Caco-2 (cell line): ENCODE data around the gene DUSP23. TPM values are rescaled to one million over a fixed set of nuclear protein-coding genes. Genes with fewer than 3 reads are reported as not detected.

ENCODE experiments used
- BruUV-seq: library from RNA; stranded (reverse); fragments of 400-500 nt; replicated peaks from 2 replicates; lab custom pipeline; 2021; lab: Mats Ljungman, UMichigan
- CTCF ChIA-PET: fragments of 300-600 bp; sonication (Branson Sonifier 250); formaldehyde crosslinking; loops from one replicate; lab custom pipeline; 2022; ENCODE audit warnings: antibody characterized with exemption; lab: Charles Lee
- POLR2A ChIA-PET: fragments of 300-600 bp; sonication (Branson Sonifier 250); formaldehyde crosslinking; loops from one replicate; lab custom pipeline; 2022; ENCODE audit warnings: antibody characterized with exemption; lab: Charles Lee
- DNase-seq, 2 experiments: peaks; one replicate each; pipeline versions ENCODE4 v3.0.0 to v3.0.0-alpha.2; 2020 to 2022
- H3K27me3 ChIP-seq: replicated peaks from 2 replicates; pipeline ENCODE4 v1.6.0; 2011; ENCODE audit warnings: low read length; ENCODE audit not compliant: control insufficient read depth, insufficient read depth
- H3K36me3 ChIP-seq: 2 replicates; pipeline ENCODE4 v1.5.1; 2011; ENCODE audit warnings: low read length; ENCODE audit not compliant: control insufficient read depth, insufficient read depth
- H3K4me1 ChIP-seq: fragments of 250-450 bp; sonication (Bioruptor Pico); 2 replicates; pipeline ENCODE4 v1.5.1; 2020; ENCODE audit warnings: mild to moderate bottlenecking
- H3K4me3 ChIP-seq: 2 replicates; pipeline ENCODE4 v1.5.1; 2011; ENCODE audit warnings: low read depth, mild to moderate bottlenecking, control low read depth, low read length
- H3K9me3 ChIP-seq: fragments of 250-450 bp; sonication (Bioruptor Pico); 2 replicates; pipeline ENCODE4 v1.5.1; 2020; ENCODE audit warnings: mild to moderate bottlenecking, moderate library complexity
- H3K27ac Mint-ChIP-seq: one replicate; pipeline ENCODE4 v1.8.0; 2022; ENCODE audit warnings: mixed read lengths; ENCODE audit not compliant: unreplicated experiment
- H3K27me3 Mint-ChIP-seq: one replicate; pipeline ENCODE4 v1.8.0; 2022; ENCODE audit warnings: mixed read lengths; ENCODE audit not compliant: insufficient read depth, unreplicated experiment
- H3K36me3 Mint-ChIP-seq: one replicate; pipeline ENCODE4 v1.8.0; 2022; ENCODE audit warnings: mild to moderate bottlenecking, mixed read lengths; ENCODE audit not compliant: insufficient read depth, unreplicated experiment
- H3K4me1 Mint-ChIP-seq: one replicate; pipeline ENCODE4 v1.8.0; 2022; ENCODE audit warnings: low read depth, mixed read lengths; ENCODE audit not compliant: unreplicated experiment
- H3K4me3 Mint-ChIP-seq: one replicate; pipeline ENCODE4 v1.8.0; 2022; ENCODE audit warnings: mild to moderate bottlenecking, moderate library complexity, mixed read lengths; ENCODE audit not compliant: unreplicated experiment
- H3K9me3 Mint-ChIP-seq: one replicate; pipeline ENCODE4 v1.8.0; 2022; ENCODE audit warnings: mixed read lengths; ENCODE audit not compliant: unreplicated experiment
- intact Hi-C: fragments of 100-400 bp; cut with micrococcal nuclease; formaldehyde crosslinking; loops from one replicate; pipeline ENCODE4 v1.10.0; 2022; ENCODE audit not compliant: unreplicated experiment
- total RNA-seq: library from RNA; stranded (reverse); gene quantifications from 2 replicates; pipeline ENCODE4 v1.2.3, GENCODE V29; 2022
- TF ChIP-seq, protein P1 (sequence below), 2 experiments: fragments of 200-600 bp in 1 of 2; IDR thresholded peaks; 1 replicate in 1 of 2; 2 replicates in 1 of 2; pipeline versions ENCODE4 v1.5.1 to v1.8.0; 2011 to 2022; ENCODE audit warnings: antibody characterized with exemption in 1 of 2, control low read depth in 1 of 2, inconsistent platforms in 1 of 2, low read depth in 1 of 2, low read length in 1 of 2, mild to moderate bottlenecking in 1 of 2, moderate library complexity in 1 of 2; ENCODE audit not compliant: insufficient read depth in 1 of 2, severe bottlenecking in 1 of 2, unreplicated experiment in 1 of 2

Gene DUSP23
- total RNA-seq, 1 experiment from 2014 or later, result 44.5 TPM

DNA sequence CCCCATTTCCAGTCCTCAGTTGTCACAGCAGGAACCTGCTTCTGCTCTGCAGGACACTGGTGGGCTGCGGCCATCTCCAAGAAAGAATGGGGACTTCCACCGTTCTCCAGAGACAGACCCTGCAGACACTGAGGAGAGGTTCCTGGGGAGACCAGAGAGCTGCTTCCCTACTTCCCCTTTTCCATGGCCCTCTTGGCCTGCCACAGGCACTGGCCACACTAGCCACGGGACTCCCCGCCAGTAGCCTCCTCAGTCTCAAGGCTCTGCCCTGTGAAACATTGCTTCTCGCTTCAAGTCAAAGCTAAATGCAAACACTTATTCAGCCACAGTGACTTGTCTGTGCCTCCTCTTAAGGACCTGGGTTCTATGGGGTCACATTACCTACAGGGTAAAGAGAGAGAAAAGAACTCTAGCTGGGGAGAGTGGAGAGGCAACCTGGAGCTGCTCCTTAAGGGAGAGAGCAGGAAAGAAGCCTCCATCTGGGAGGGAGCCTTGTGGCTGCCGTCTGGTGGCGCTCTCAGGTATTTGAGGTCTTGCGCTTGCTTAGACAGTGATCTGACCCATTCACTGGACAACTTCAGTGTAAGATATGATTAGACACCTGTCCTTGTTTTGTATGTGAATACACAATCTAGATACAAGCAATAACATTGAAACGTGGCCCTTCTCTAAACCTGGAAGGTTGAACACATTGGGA lies 40.6 kb downstream of the DUSP23 start:
- Mint-ChIP-seq H3K36me3 (no peaks in the 10 kb centered on the region), H3K27me3 (no peaks in the 10 kb centered on the region)

DNA sequence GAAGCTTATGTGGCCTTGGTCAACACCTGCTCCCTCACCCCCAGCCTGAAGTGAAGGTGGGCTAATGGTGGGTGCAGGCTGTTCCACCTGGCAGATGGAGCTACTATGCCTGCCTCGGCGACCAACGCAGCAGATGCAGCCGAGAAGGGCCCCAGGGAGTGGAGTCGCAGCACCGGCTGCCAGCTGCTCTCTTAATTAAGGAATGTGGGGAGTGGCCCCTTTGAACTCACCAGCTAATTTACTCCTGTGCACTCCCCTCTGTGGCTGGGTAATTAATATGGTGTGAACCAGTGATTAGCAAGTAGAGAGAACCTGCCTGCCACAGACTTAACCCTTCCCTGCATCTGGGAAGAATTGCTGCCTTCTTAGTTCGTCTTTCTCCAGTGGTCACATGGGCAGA lies 42.6 kb downstream of the DUSP23 start:
- Mint-ChIP-seq H3K4me3 (no peak overlapping the region), H3K27me3 (no peaks in the 10 kb centered on the region)
- POLR2A ChIA-PET, result no interaction called here

More for the DNA sequence above, 40.6 kb downstream of the DUSP23 start:
- H3K4me3 Mint-ChIP-seq, result no peak overlapping the region
- no TSS peak for BruUV-seq
- Histone ChIP-seq H3K27me3 (no peaks in the 10 kb centered on the region), H3K36me3 (no peaks in the 10 kb centered on the region), H3K4me3 (no peak overlapping the region), H3K4me1 (peaks cover 5% of the 10 kb centered on the region), H3K9me3 (no peaks in the 10 kb centered on the region)
- intact Hi-C loops, result no loop called here
- TF ChIP-seq, protein P1, sequence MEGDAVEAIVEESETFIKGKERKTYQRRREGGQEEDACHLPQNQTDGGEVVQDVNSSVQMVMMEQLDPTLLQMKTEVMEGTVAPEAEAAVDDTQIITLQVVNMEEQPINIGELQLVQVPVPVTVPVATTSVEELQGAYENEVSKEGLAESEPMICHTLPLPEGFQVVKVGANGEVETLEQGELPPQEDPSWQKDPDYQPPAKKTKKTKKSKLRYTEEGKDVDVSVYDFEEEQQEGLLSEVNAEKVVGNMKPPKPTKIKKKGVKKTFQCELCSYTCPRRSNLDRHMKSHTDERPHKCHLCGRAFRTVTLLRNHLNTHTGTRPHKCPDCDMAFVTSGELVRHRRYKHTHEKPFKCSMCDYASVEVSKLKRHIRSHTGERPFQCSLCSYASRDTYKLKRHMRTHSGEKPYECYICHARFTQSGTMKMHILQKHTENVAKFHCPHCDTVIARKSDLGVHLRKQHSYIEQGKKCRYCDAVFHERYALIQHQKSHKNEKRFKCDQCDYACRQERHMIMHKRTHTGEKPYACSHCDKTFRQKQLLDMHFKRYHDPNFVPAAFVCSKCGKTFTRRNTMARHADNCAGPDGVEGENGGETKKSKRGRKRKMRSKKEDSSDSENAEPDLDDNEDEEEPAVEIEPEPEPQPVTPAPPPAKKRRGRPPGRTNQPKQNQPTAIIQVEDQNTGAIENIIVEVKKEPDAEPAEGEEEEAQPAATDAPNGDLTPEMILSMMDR (IDR thresholded peaks at IDR 0.05; ENCODE audit: insufficient read depth in 1 of 2, low read depth in 1 of 2, low read length in 1 of 2, severe bottlenecking in 1 of 2, unreplicated experiment in 1 of 2), result peak in 1 of 2 experiments; percentile 4
- no peak overlapping the region for H3K27ac Mint-ChIP-seq
- no peaks in the 10 kb centered on the region for H3K9me3 Mint-ChIP-seq
- peaks cover 15% of the 10 kb centered on the region for H3K4me1 Mint-ChIP-seq
- CTCF ChIA-PET, result no interaction called here
- POLR2A ChIA-PET, result no interaction called here
- DNase-seq, result no peak

DNA sequence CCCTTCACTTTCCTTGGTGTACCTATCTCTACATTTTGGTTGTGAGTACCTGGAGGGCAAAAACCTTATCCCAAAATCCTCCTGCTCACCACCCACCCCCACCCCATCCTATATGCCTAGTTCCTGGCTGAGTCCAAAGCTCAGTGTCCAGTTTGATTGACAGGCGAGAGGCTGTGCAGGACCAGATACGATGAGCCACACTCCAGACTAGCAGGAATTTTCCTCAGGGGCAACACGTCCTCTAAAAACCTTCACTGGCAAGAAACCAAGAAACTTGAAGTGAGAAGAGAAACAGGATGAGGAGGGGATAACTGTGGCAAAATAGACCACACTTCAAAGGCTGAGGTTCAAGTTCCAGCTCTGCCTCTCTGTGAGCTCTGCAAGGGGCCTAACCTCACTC lies 44.8 kb downstream of the DUSP23 start:
- BruUV-seq, result no TSS peak
- Histone ChIP-seq H3K4me3 (no peak overlapping the region), H3K9me3 (no peaks in the 10 kb centered on the region), H3K36me3 (no peaks in the 10 kb centered on the region), H3K4me1 (peaks cover 5% of the 10 kb centered on the region), H3K27me3 (no peaks in the 10 kb centered on the region)
- POLR2A ChIA-PET, result no interaction called here
- Mint-ChIP-seq H3K9me3 (no peaks in the 10 kb centered on the region), H3K27ac (peak overlapping the region; percentile 19), H3K36me3 (no peaks in the 10 kb centered on the region), H3K4me1 (peaks cover 15% of the 10 kb centered on the region), H3K27me3 (no peaks in the 10 kb centered on the region), H3K4me3 (no peak overlapping the region)
- no peak for DNase-seq
- intact Hi-C loops, result no loop called here
- CTCF ChIA-PET, result interaction anchor here (0.7 to 1.0 kb wide), 2 partner anchors 27 to 45 kb away, joined by 3 to 4 read pairs; partner anchors contain the start of gene DUSP23
- TF ChIP-seq, protein P1 (IDR thresholded peaks at IDR 0.05; ENCODE audit: insufficient read depth in 1 of 2, low read depth in 1 of 2, low read length in 1 of 2, severe bottlenecking in 1 of 2, unreplicated experiment in 1 of 2), result no peak

More for the DNA sequence above, 42.6 kb downstream of the DUSP23 start:
- peaks cover 5% of the 10 kb centered on the region for H3K4me1 ChIP-seq
- H3K9me3 ChIP-seq, result no peaks in the 10 kb centered on the region
- TF ChIP-seq, protein P1 (IDR thresholded peaks at IDR 0.05; ENCODE audit: insufficient read depth in 1 of 2, low read depth in 1 of 2, low read length in 1 of 2, severe bottlenecking in 1 of 2, unreplicated experiment in 1 of 2), result no peak
- no peak overlapping the region for H3K4me3 ChIP-seq
- H3K4me1 Mint-ChIP-seq, result peaks cover 15% of the 10 kb centered on the region
- H3K36me3 ChIP-seq, result no peaks in the 10 kb centered on the region
- no peaks in the 10 kb centered on the region for H3K36me3 Mint-ChIP-seq
- intact Hi-C loops, result no loop called here
- H3K9me3 Mint-ChIP-seq, result no peaks in the 10 kb centered on the region
- CTCF ChIA-PET, result interaction anchor here (0.6 to 0.7 kb wide), 2 partner anchors 25 to 39 kb away, joined by 3 read pairs; no protein-coding TSS in a partner anchor
- H3K27me3 ChIP-seq, result no peaks in the 10 kb centered on the region
- no TSS peak for BruUV-seq
- DNase-seq, result no peak
- no peak overlapping the region for H3K27ac Mint-ChIP-seq
